ENCODE measurements around the gene SGMS1.

The SGMS1 gene

DNA sequence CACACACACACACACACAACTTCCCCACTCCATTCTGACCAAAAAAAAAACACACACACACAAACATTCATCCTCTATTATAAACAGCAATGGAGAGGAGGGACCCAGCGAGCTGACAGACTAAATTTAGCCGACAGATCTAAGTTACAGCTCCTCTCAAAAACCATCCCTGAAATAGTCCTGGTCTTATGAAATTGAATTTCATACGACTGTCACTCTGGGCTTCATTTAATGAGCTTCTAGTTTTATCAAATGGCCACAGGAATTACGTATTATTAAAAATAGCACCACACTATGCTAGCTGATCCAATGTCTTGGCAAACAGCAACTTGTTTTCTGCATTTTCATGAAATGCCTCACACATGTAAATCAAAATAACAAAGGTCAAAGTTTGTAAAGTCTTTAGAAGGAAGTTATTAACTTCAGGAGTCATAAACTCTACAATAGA, 241.2 kb downstream of the SGMS1 start:
- TF ChIP-seq EZH2phosphoT487 (IDR thresholded peaks at IDR 0.05; ENCODE audit: borderline replicate concordance, low read length), result no peak
- TF ChIP-seq, protein P1, sequence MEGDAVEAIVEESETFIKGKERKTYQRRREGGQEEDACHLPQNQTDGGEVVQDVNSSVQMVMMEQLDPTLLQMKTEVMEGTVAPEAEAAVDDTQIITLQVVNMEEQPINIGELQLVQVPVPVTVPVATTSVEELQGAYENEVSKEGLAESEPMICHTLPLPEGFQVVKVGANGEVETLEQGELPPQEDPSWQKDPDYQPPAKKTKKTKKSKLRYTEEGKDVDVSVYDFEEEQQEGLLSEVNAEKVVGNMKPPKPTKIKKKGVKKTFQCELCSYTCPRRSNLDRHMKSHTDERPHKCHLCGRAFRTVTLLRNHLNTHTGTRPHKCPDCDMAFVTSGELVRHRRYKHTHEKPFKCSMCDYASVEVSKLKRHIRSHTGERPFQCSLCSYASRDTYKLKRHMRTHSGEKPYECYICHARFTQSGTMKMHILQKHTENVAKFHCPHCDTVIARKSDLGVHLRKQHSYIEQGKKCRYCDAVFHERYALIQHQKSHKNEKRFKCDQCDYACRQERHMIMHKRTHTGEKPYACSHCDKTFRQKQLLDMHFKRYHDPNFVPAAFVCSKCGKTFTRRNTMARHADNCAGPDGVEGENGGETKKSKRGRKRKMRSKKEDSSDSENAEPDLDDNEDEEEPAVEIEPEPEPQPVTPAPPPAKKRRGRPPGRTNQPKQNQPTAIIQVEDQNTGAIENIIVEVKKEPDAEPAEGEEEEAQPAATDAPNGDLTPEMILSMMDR (IDR thresholded peaks at IDR 0.05; ENCODE audit: low read depth, low read length, poor library complexity, severe bottlenecking), result no peak
- H3K36me3 ChIP-seq (ENCODE audit: control insufficient read depth, low read length), result no peaks in the 10 kb centered on the region

GRCh38 chr10:50381642-50382041, 242.1 kb downstream of the SGMS1 start:
- 0 out of 2 replicates have a peak, but pooled peaks cover 2% of the 10 kb centered on the region for H3F3A ChIP-seq (ENCODE audit: control insufficient read depth, insufficient read depth)
- no peaks in the 10 kb centered on the region for H3K27me3 ChIP-seq (ENCODE audit: control insufficient read depth, low read length)
- no peaks in the 10 kb centered on the region for H4K20me1 ChIP-seq (ENCODE audit: control insufficient read depth, insufficient read depth, low read depth, low read length)
- no peak overlapping the region for H3K4me2 ChIP-seq (ENCODE audit: low read length)
- peaks cover 34% of the 10 kb centered on the region for H3K4me1 ChIP-seq (ENCODE audit: control insufficient read depth, low read length)
- no peak for TF ChIP-seq EZH2phosphoT487 (IDR thresholded peaks at IDR 0.05; ENCODE audit: borderline replicate concordance, low read length)
- TF ChIP-seq, protein P1 (IDR thresholded peaks at IDR 0.05; ENCODE audit: low read depth, low read length, poor library complexity, severe bottlenecking), result no peak
- no peaks in the 10 kb centered on the region for H3K9me2 ChIP-seq (replicated peaks; ENCODE audit: control insufficient read depth, low read length)
- no peaks in the 10 kb centered on the region for H3K9me3 ChIP-seq (ENCODE audit: control insufficient read depth, insufficient read depth, low read length)
- no peaks in the 10 kb centered on the region for H3K79me2 ChIP-seq (ENCODE audit: control insufficient read depth, low read length)
- no peaks in the 10 kb centered on the region for H3K36me3 ChIP-seq (ENCODE audit: control insufficient read depth, low read length)
- H3K4me3 ChIP-seq (ENCODE audit: low read length), result no peak overlapping the region
- H3K27ac ChIP-seq (ENCODE audit: low read depth, low read length), result no peak overlapping the region

More for the DNA sequence above, 241.2 kb downstream of the SGMS1 start:
- H3F3A ChIP-seq (ENCODE audit: control insufficient read depth, insufficient read depth), result 0 out of 2 replicates have a peak, but pooled peaks cover 2% of the 10 kb centered on the region
- H3K4me1 ChIP-seq (ENCODE audit: control insufficient read depth, low read length), result peaks cover 44% of the 10 kb centered on the region
- H3K27ac ChIP-seq (ENCODE audit: low read depth, low read length), result no peak overlapping the region
- no peaks in the 10 kb centered on the region for H3K9me2 ChIP-seq (replicated peaks; ENCODE audit: control insufficient read depth, low read length)
- no peaks in the 10 kb centered on the region for H3K9me3 ChIP-seq (ENCODE audit: control insufficient read depth, insufficient read depth, low read length)
- no peaks in the 10 kb centered on the region for H3K79me2 ChIP-seq (ENCODE audit: control insufficient read depth, low read length)
- no peaks in the 10 kb centered on the region for H3K27me3 ChIP-seq (ENCODE audit: control insufficient read depth, low read length)
- H4K20me1 ChIP-seq (ENCODE audit: control insufficient read depth, insufficient read depth, low read depth, low read length), result no peaks in the 10 kb centered on the region
- H3K4me2 ChIP-seq (ENCODE audit: low read length), result no peak overlapping the region
- H3K4me3 ChIP-seq (ENCODE audit: low read length), result no peak overlapping the region

DNA sequence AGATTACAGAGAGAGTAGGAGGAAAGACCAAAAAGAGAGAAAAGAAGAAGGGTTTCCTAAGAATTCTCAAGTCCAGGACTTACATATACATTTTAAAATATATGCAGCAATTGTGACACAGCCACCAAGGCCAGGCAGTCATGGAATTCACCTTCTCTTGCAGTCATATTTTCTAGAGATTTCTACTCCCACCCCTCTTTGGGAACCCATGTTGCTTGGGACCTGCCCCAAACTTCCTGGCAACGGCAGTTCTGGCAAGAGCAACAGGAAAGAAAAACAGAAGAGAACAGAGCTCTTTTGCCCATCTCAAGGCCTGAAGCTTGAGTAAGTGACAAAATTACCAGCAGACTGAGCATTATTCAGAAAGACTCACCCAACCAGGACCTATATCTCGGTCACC, 244.1 kb downstream of the SGMS1 start:
- H3K79me2 ChIP-seq (ENCODE audit: control insufficient read depth, low read length), result no peaks in the 10 kb centered on the region
- H3K4me3 ChIP-seq (ENCODE audit: low read length), result no peak overlapping the region
- no peaks in the 10 kb centered on the region for H3K27me3 ChIP-seq (ENCODE audit: control insufficient read depth, low read length)
- H3K4me1 ChIP-seq (ENCODE audit: control insufficient read depth, low read length), result peaks cover 24% of the 10 kb centered on the region
- 0 out of 2 replicates have a peak, but pooled peaks cover 2% of the 10 kb centered on the region for H3F3A ChIP-seq (ENCODE audit: control insufficient read depth, insufficient read depth)
- H4K20me1 ChIP-seq (ENCODE audit: control insufficient read depth, insufficient read depth, low read depth, low read length), result no peaks in the 10 kb centered on the region
- H3K9me3 ChIP-seq (ENCODE audit: control insufficient read depth, insufficient read depth, low read length), result no peaks in the 10 kb centered on the region
- H3K4me2 ChIP-seq (ENCODE audit: low read length), result no peak overlapping the region
- TF ChIP-seq EZH2phosphoT487 (IDR thresholded peaks at IDR 0.05; ENCODE audit: borderline replicate concordance, low read length), result no peak
- TF ChIP-seq, protein P1 (IDR thresholded peaks at IDR 0.05; ENCODE audit: low read depth, low read length, poor library complexity, severe bottlenecking), result no peak
- H3K36me3 ChIP-seq (ENCODE audit: control insufficient read depth, low read length), result no peaks in the 10 kb centered on the region
- no peak overlapping the region for H3K27ac ChIP-seq (ENCODE audit: low read depth, low read length)
- no peaks in the 10 kb centered on the region for H3K9me2 ChIP-seq (replicated peaks; ENCODE audit: control insufficient read depth, low read length)

Measured in DOHH2 (cell line).